ENCODE measurements around the gene SCGB1D1.

DNA sequence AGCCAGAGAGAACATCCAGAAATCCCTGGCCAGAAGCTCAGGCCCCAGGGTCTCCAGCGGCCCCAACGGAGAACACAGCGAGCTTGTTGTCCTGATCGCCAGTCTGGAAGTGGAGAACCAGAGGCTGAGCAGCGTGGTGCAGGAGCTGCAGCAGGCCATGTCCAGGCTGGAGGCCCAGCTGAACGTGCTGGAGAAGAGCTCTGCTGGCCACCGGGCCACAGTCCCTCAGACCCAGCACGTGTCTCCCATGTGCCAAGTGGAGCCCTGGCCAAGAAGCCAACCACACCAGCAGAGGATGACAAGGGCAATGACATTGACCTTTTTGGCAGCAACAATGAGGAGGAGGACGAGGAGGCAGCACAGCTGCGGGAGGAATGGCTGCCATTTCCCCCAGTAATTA lies 20.6 kb upstream of the SCGB1D1 start:
- TF ChIP-seq, protein P1, sequence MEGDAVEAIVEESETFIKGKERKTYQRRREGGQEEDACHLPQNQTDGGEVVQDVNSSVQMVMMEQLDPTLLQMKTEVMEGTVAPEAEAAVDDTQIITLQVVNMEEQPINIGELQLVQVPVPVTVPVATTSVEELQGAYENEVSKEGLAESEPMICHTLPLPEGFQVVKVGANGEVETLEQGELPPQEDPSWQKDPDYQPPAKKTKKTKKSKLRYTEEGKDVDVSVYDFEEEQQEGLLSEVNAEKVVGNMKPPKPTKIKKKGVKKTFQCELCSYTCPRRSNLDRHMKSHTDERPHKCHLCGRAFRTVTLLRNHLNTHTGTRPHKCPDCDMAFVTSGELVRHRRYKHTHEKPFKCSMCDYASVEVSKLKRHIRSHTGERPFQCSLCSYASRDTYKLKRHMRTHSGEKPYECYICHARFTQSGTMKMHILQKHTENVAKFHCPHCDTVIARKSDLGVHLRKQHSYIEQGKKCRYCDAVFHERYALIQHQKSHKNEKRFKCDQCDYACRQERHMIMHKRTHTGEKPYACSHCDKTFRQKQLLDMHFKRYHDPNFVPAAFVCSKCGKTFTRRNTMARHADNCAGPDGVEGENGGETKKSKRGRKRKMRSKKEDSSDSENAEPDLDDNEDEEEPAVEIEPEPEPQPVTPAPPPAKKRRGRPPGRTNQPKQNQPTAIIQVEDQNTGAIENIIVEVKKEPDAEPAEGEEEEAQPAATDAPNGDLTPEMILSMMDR (IDR thresholded peaks at IDR 0.05): no peak
- no peak for TF ChIP-seq EP300 (IDR thresholded peaks at IDR 0.05; ENCODE audit: low read depth)
- no peak for TF ChIP-seq POLR2AphosphoS5 (IDR thresholded peaks at IDR 0.05)
